ENCODE results near the gene EXOC1.
"Not testable (repeated sequence)": the region's sequence is repeated elsewhere in the genome, so short reads cannot be mapped to it uniquely, and the experiment has no call there.

The EXOC1 gene

GRCh38 chr4:55907469-55907868 is 54.0 kb downstream of the EXOC1 start:
- no peak for DNase-seq

- no peak for DNase-seq
These were observed 56.7 kb downstream of the EXOC1 start for GRCh38 chr4:55910140-55910539.

- DNase-seq = no peak
These were observed 58.8 kb downstream of the EXOC1 start for GRCh38 chr4:55912249-55912648.

GRCh38 chr4:55920571-55920970 is 67.1 kb downstream of the EXOC1 start:
- DNase-seq = no peak

GRCh38 chr4:55921093-55921492 is 67.6 kb downstream of the EXOC1 start:
- DNase-seq = no peak

- no peak for DNase-seq
These were observed 71.8 kb downstream of the EXOC1 start for GRCh38 chr4:55925241-55925640.

- DNase-seq = no peak
These were observed 73.2 kb downstream of the EXOC1 start for GRCh38 chr4:55926610-55927009.

GRCh38 chr4:55927803-55928437 is 74.5 kb downstream of the EXOC1 start:
- no peak for DNase-seq

GRCh38 chr4:55928846-55929245 is 75.4 kb downstream of the EXOC1 start:
- no peak for DNase-seq

GRCh38 chr4:55931043-55931442 is 77.6 kb downstream of the EXOC1 start:
- DNase-seq = no peak

- DNase-seq = no peak
These were observed 78.4 kb downstream of the EXOC1 start for GRCh38 chr4:55931833-55932232.

- no peak for DNase-seq
These were observed 79.1 kb downstream of the EXOC1 start for GRCh38 chr4:55932511-55932910.

- no peak for DNase-seq
These were observed 80.2 kb downstream of the EXOC1 start for GRCh38 chr4:55933611-55934010.

- not testable (repeated sequence) for DNase-seq
These were observed 82.5 kb downstream of the EXOC1 start for GRCh38 chr4:55935907-55936306.

- DNase-seq = no peak
These were observed 85.0 kb downstream of the EXOC1 start for GRCh38 chr4:55938481-55938880.

GRCh38 chr4:55939421-55939820 is 86.0 kb downstream of the EXOC1 start:
- no peak for DNase-seq

- DNase-seq = no peak
These were observed 88.5 kb downstream of the EXOC1 start for GRCh38 chr4:55941881-55942396.

GRCh38 chr4:55947254-55947882 is 93.9 kb downstream of the EXOC1 start:
- DNase-seq = no peak

GRCh38 chr4:55947912-55948725 is 94.7 kb downstream of the EXOC1 start:
- no peak for DNase-seq

- DNase-seq = peak; percentile 75
These were observed 95.5 kb downstream of the EXOC1 start, which contains the start of gene CEP135 for GRCh38 chr4:55948726-55949481. Gene CEP135 (plus strand): TSS chr4:55948945. CDS start chr4:55952131, 3,186 bp downstream.

GRCh38 chr4:55949482-55949802 is 96.0 kb downstream of the EXOC1 start:
- no peak for DNase-seq

- no peak for DNase-seq
These were observed 97.9 kb downstream of the EXOC1 start for GRCh38 chr4:55951191-55951922.

All from DMS79 (cell line).